T-helper 9 cell (primary cell): ENCODE measurements around the gene JAG1.

Source experiments
- DNase-seq: peaks from one replicate; pipeline ENCODE4 v3.0.0-alpha.2; 2020

JAG1 gene

GRCh38 chr20:10667560-10668167 lies 6.1 kb downstream of the JAG1 start:
- DNase-seq, result no peak

GRCh38 chr20:10667077-10667401 lies 6.8 kb downstream of the JAG1 start:
- DNase-seq, result no peak

DNA sequence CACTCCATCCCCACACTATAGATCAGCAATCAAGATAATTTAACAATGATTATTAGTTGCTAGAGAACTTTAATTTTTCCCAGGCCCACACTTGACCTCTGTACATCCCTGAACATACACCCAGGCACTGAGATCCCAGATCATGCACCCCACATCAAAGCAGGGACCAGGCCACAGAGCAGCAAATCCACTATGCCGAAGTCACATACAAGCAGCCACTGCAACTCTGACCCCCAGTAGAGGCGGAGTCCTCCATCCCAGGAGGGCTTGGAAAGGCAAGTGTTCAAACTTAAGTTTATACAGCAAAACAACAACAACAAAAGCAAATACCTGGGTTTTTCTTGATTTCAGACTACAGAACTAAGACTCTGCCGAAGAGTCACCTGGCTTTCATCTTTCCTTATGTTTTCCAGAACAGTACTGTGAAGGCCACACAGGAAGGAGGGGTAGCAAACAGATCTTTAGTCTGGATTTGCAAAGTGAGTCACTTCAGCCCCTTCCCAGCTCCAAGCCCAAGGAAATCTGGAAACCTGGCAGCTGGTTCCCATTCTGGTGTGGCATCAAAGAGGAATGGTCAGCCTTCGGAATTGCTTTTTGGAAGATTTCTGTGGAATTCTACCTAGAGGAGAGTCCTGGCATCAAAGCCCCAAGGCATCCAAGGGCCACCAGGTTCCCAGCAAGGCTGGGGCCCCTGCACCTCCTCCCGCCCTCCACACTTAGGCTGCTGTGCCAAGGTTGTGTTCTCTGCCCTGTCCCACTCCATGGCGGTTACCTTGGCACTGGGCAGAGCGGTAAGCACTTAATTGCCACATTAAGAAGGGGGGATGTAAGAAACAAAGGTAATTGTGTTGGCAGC lies 7.3 kb downstream of the JAG1 start:
- no peak for DNase-seq

DNA sequence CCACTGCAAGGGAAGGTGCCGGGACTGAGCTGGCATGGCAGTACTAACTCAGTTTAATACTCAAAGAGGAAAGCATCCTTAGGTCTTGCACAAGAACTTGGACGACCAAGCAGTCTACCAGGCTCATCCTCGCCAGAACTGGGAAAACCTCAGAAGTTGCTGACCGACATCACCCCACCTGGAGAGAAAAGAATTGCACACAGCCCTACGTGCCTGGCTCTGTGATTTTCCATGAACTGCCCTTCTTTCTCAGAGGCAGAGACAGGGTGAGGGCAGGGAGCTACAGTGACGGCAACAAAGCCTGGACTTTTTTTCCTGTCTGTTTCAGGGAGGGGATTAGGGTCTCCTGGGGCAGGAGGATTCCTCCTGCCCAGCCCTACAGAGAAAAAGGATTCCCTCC lies 8.0 kb downstream of the JAG1 start:
- DNase-seq, result no peak

DNA sequence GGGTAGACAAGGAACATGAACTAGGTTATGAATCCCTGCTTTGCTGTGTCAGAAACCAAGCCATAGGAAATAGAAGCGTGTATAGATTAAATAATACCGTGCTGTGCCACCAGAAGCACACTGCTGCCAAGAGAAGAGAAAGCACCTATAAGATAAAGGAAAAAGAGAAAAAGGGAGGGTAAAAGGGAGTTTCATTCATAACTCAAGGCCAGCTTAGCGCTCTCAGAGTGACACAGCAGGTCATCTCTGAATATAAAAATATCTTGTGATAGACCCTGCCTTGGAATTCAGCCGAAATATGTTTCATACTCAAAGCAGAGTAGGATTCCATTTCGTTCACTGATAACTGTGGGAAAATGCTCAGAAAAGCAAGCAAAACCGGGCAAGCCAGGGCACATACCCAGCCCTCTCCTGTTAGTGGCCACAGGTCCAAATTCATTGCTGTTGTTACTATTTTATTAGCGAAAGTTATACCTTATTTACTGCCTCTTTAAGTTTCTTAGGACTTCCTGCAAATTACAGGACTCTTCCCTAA lies 8.7 kb downstream of the JAG1 start:
- no peak for DNase-seq

DNA sequence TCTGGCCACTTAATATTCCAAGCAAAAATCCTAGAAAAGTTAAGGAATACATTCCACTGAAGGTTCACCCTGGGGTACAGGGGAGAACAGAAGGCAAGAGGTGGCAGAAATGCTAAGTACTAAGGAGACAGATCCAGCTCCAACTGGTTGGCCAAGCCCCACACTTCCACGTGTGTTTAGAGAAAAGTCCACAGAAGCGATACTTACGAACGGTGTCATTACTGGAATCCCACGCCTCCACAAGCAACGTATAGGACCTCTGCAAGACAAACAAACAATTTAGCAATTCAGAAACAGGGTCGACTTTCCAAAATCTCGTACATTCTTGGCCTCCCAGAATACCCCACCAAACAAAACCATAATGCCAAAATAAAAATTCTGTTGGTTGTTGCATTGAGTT lies 10.0 kb downstream of the JAG1 start:
- DNase-seq, result no peak

GRCh38 chr20:10662661-10663458 lies 10.9 kb downstream of the JAG1 start:
- no peak for DNase-seq

GRCh38 chr20:10662151-10662550 lies 11.6 kb downstream of the JAG1 start:
- no peak for DNase-seq

DNA sequence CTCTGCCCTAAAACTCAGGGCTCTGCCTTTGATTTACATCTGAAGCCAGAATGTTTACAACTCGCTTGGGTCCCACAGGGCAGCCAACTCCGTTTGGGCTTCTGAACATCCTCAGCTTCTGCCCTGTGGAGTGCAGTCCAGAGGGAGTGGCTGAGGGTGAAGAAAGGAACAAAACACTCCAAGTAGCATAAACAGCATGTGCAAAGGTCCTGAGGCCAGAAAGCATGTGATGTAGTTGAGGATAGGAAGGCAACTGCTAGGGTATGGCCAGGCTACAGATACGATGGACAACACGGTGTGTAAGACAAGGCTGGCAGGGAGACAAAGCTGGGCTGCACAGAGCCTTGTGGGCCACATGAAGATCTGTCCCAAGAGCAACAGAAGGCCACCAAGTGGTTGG lies 12.5 kb downstream of the JAG1 start:
- DNase-seq, result no peak

- DNase-seq, result no peak
Measured at GRCh38 chr20:10660661-10661060, 13.1 kb downstream of the JAG1 start.

DNA sequence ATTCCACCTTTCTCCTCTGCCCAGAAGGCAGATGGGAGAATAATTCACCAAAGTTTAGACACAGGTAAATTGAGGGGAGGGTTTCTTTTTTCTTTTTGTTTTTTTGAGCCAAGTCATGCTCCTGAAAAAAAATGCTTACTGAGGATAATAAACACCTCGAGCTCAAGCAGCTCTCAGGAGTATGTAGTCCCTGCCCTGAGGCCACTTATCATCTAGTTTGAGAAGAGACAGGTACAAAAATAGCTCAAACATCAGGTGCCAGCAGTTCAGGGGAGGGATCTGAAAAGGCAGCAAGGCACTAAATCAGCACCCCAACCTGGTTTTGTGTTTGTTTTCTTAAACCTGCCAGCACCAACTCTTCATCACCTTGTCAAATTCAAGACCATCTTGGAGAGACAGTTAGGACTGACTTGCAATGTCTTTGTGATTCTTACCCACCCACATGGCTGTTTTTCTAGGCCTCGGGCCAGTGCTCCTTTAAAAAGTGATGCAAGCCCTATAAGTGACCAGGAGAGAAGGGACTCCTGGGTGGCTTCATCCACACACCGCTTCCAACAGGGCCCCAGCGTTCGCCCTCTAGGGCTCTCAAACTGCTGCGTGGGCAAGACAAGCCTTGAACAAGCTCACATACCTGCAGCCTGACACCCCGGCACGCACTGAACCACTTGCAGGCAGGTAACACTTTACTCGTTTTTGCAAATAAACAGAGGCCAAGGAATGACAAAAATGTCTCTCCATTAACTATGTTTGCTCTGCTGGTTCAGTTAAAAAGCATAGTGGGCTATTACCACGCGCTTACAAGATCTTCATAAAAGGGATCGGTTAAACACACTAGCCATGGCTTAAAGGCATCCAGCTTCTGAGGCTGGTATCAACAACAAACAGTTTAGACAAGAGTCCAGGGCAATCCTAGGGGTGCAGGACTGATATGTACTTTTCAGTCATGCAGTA lies 13.9 kb downstream of the JAG1 start:
- no peak for DNase-seq

DNA sequence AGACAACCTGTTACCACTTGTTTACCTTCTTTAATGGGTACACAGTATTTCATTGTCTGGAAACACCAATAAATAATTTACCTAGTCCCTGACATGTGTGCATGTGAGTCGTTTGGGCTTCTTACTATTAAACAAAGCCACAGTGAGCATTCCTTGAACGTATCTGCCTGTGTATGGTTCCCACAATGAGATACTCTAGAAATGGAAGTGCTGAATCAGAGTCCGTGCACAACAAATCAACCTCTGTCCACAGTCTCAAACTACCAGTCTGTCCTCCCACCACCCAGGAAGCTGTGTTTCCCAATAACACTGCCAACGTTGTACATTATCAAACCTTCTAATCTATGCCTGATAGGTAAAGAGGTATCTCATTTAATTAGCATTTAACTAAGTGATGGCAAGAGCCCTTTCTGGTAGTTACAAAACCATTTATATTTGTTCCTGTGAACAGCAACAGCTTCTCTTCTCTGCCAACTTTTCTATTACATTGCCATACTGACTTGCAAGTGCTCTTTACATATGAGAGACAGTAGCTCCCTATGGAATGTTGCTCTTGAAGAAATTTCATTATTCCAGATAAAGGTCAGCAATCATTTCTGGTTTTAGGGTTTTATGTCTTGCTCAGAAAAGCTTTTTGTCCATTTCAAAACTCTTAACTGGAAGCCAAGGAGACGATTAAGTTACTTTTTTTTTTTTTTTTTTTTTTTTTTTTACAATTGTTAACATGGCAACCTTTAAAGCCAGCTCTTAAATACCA lies 14.7 kb downstream of the JAG1 start:
- no peak for DNase-seq

GRCh38 chr20:10658051-10658823 lies 15.6 kb downstream of the JAG1 start:
- DNase-seq, result no peak

- no peak for DNase-seq
Measured at GRCh38 chr20:10657453-10657852, 16.3 kb downstream of the JAG1 start.

- no peak for DNase-seq
Measured at GRCh38 chr20:10655720-10656669, 17.8 kb downstream of the JAG1 start.

DNA sequence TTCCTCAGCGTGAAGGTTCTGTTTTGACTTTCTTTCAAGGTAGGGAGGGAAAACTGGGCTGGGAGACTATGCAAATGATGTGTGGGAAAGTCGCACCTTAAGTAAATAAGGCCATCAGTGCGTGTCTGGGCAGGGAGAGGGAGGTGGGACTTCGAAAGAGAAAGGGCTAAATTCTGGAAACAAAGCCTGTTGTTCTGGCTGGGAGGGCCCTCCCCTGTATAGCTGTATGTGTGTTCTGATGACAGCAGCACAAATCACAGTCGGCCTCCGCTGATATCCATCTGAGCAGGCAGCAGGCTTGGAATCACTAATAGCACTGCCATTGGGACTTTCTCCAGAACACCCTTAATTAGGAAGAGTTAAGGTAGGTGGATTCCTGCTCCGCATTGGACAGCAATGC lies 19.2 kb downstream of the JAG1 start:
- DNase-seq, result no peak

DNA sequence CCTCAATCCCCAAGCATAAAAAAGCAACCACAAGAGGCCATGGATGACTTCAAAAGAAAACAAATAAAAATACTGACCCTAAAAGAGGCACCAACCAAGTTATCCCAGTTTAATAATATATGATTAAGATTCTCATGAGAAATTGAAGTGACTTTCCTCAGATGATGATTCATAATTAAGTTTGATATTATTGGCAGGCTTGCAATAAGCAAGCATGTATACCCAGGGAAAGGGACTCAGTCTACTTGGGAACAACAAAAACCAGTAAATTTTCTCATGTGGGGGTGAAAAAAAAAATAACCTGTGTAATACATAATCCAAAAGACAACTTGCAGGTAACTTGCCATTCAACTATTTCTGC lies 19.6 kb downstream of the JAG1 start:
- no peak for DNase-seq

GRCh38 chr20:10653599-10654249 lies 20.1 kb downstream of the JAG1 start:
- DNase-seq, result no peak

DNA sequence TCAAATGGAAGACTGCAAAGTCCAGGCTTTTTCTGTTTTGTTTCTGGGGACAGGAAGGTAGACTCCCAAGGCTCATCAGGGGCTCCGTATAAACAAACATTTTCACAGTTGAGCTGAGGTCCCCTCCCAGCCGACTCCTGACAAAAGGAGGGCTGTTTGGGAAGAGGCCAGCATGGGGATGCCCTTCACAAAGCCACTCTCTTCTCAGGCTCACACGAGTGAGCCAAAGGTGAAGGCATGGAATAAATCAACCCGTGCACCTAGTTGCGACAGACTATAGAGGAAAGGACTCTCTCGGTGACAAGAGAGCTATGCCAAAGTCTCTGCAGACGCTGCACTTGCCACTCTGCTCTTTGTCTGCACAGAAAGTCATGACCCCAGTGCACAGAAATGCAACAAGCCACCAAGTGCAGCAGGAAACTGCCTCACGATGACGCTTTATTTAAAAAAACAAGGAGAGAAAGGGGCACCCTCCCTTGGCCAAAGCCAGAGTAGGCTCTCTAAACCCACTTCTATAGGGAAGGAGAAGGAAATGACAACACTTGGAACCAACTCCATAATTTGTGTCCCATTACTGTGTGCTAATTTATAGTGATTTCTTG lies 21.0 kb downstream of the JAG1 start:
- no peak for DNase-seq
